OCI-LY7 (cell line): ENCODE measurements around the gene DHX57.

Source experiments
- EZH2phosphoT487 ChIP-seq: fragments of 200-600 bp; sonication (generic); IDR thresholded peaks from 2 replicates; pipeline ENCODE4 v1.6.1; 2018; ENCODE audit warnings: low read depth, borderline replicate concordance, mild to moderate bottlenecking, mixed run types, antibody characterized with exemption, low read length, moderate library complexity, mixed read lengths
- TF ChIP-seq, protein P1 (sequence below): fragments of 200-600 bp; sonication (generic); conservative IDR thresholded peaks from 2 replicates; pipeline ENCODE4 v1.5.1; 2014; ENCODE audit warnings: mild to moderate bottlenecking, antibody characterized with exemption, low read length, moderate library complexity, mixed read lengths

DNA sequence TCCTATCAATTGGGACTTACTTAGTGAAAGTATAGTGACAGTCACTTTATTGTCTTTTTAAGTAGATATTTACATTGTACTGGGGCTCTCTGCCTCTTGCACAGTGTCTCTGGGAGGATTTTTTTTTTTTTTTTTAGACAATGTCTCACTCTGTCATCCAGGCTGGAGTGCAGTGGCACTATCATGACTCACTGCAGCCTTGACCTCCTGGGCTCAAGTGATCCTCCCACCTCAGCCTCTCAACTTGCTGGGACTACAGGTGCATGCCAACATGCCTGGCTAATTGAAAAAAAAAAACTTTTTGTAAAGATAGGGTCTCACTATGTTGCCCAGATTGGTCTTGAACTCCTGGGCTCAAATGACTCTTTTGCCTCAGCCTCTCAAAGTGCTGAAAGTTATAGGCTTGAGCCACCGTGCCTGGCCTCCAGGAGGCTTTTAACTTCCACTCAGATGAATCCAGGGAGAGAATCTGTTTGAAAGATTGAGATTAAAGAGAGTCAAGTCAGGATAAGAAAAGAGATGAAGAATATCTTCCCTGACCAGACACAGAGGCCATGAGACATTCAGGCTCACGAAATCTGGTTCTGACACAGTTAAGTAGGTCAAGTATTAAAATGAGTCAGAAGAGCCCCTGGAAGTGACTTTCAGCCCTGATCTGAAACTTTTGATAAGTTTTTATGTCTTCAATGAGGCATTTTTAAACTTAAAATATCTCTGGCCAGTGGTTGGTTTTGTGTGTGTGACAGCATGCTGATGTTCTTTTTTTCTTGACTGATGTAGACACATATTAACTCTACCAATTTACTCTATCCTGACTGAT is 32.2 kb upstream of the DHX57 start:
- TF ChIP-seq, protein P1, sequence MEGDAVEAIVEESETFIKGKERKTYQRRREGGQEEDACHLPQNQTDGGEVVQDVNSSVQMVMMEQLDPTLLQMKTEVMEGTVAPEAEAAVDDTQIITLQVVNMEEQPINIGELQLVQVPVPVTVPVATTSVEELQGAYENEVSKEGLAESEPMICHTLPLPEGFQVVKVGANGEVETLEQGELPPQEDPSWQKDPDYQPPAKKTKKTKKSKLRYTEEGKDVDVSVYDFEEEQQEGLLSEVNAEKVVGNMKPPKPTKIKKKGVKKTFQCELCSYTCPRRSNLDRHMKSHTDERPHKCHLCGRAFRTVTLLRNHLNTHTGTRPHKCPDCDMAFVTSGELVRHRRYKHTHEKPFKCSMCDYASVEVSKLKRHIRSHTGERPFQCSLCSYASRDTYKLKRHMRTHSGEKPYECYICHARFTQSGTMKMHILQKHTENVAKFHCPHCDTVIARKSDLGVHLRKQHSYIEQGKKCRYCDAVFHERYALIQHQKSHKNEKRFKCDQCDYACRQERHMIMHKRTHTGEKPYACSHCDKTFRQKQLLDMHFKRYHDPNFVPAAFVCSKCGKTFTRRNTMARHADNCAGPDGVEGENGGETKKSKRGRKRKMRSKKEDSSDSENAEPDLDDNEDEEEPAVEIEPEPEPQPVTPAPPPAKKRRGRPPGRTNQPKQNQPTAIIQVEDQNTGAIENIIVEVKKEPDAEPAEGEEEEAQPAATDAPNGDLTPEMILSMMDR, result no peak
- TF ChIP-seq EZH2phosphoT487, result no peak
